ENCODE data around the gene TDRD7. TPM values are rescaled to one million over a fixed set of nuclear protein-coding genes. Genes with fewer than 3 reads are reported as not detected.
A peak's percentile ranks its signal among the peaks of the same experiment; 100 is the strongest.

TDRD7 gene
- total RNA-seq, 4 donors from 2014 or later, result 3.6 to 19.4 (median 14.8) TPM

DNA sequence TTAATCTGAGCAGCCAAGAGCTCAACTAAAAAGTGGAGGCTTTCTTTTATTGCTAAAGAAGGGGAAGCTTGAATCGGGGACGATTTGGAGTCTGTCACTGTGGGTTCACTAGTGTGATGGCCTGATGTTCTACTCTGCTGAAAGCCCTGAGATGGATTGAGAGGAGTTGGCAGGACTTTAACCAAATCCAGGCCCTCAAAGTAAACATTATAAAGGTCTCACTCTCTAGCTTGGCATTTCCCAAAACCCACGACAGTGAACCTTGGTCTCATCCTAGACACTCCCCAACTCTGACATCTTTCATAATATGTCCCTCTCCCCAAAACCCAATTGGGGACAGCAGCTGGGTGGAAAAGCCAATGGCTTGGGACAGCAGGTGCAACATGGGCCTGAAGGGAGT, 122.3 kb downstream of the TDRD7 start:
- no peaks in the 10 kb centered on the region for H3K9me3 ChIP-seq
- TF ChIP-seq, protein P1, sequence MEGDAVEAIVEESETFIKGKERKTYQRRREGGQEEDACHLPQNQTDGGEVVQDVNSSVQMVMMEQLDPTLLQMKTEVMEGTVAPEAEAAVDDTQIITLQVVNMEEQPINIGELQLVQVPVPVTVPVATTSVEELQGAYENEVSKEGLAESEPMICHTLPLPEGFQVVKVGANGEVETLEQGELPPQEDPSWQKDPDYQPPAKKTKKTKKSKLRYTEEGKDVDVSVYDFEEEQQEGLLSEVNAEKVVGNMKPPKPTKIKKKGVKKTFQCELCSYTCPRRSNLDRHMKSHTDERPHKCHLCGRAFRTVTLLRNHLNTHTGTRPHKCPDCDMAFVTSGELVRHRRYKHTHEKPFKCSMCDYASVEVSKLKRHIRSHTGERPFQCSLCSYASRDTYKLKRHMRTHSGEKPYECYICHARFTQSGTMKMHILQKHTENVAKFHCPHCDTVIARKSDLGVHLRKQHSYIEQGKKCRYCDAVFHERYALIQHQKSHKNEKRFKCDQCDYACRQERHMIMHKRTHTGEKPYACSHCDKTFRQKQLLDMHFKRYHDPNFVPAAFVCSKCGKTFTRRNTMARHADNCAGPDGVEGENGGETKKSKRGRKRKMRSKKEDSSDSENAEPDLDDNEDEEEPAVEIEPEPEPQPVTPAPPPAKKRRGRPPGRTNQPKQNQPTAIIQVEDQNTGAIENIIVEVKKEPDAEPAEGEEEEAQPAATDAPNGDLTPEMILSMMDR (IDR thresholded peaks at IDR 0.05), result no peak
- TF ChIP-seq POLR2A (IDR thresholded peaks at IDR 0.05), result no peak
- peaks cover 0 to 7% of the 10 kb centered on the region in 2 donors for H3K4me1 ChIP-seq
- no peak overlapping the region for H3K4me3 ChIP-seq
- peak in 1 of 2 donors; percentile 9 for DNase-seq
- H3K27ac ChIP-seq, result peak overlapping the region; percentile 64 to 94
- H3K36me3 ChIP-seq, result no peaks in the 10 kb centered on the region
- intact Hi-C loops (cut with DNase I; ENCODE audit: low total_unique reads), result no loop called here
- H3K27me3 ChIP-seq, result no peaks in the 10 kb centered on the region

DNA sequence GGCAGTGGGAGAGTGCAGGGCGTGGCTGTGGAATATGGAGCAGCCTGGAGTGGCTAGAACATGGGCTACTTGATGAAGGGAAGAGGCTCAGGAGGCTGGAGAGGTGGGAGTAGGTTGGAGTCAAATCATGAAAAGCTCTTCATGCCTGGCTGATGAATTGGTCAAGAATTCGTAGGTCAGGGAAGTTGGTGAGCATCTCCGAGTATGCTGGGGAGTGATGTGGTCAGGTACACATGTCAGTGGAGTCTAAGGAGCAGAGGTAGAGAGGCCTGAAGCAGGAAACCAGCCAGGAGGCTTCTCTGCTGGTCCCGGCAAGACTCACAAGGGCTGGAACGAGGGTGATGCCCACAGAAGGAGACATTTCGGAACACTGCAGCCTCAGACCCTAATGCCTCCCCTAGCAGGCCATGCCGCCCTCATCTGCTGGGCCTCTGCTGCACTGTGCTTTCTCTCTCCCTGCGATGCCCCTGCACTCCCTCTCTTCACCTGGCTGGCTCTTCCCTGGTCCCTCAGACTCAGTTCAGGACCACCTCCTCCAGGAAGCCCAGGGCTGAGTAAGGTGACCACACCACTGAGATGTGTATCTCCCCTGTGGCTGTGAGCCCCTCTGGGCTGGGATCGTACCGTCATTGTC, 123.2 kb downstream of the TDRD7 start:
- peaks cover 0 to 7% of the 10 kb centered on the region in 2 donors for H3K4me1 ChIP-seq
- TF ChIP-seq, protein P1 (IDR thresholded peaks at IDR 0.05), result no peak
- no peak for TF ChIP-seq POLR2A (IDR thresholded peaks at IDR 0.05)
- H3K4me3 ChIP-seq, result no peak overlapping the region
- H3K27me3 ChIP-seq, result no peaks in the 10 kb centered on the region
- peak in 1 of 2 donors; percentile 15 for DNase-seq
- intact Hi-C loops (cut with DNase I; ENCODE audit: low total_unique reads), result no loop called here
- peak overlapping the region; percentile 64 to 94 for H3K27ac ChIP-seq
- H3K36me3 ChIP-seq, result no peaks in the 10 kb centered on the region
- no peaks in the 10 kb centered on the region for H3K9me3 ChIP-seq

DNA sequence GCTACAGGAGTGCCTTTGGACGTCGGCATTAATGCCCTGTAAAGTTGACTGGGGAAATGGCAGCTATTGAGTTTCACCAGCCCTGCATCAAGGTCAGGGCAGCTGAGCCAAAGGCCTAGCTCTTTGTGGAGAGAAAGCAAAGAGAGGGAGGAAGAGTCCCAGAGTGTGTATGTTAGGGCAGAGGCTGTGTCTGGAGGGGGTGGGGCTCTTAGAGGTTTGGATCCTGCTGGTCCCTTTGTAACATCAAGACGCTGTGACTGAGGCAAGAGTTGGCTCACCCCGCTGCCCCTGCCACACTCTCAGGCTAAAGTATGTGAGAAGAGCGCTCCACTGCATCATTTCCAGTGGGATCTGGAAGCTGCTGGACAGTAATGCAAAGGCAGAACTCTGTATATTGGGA, 123.9 kb downstream of the TDRD7 start:
- Histone ChIP-seq H3K36me3 (no peaks in the 10 kb centered on the region), H3K9me3 (no peaks in the 10 kb centered on the region), H3K4me1 (peaks cover 0 to 7% of the 10 kb centered on the region in 2 donors), H3K27ac (peak overlapping the region; percentile 64 to 94), H3K27me3 (no peaks in the 10 kb centered on the region), H3K4me3 (no peak overlapping the region)
- TF ChIP-seq, protein P1 (IDR thresholded peaks at IDR 0.05), result no peak
- DNase-seq, result peak in 1 of 2 donors; percentile 25
- intact Hi-C loops (cut with DNase I; ENCODE audit: low total_unique reads), result no loop called here

DNA sequence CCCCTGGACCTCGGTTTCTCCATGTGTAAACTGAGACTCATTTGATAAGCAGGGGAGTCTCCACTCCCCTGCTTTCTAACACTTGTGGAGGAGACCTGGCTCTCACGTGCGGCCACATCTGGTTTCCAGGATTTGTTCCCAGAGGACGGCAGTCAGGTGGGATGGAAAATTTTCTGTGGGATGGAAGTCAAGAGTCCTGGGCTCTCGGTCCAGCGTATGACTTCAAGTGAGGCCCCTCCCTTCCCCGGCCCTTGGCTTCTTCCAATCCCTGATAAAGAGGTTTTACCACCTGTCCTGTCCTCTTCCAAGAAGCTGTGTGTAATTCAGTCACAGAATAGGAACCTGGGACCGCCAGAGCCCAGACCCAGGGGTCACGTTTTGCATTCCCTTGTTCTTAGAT, 124.6 kb downstream of the TDRD7 start:
- H3K9me3 ChIP-seq, result no peaks in the 10 kb centered on the region
- intact Hi-C loops (cut with DNase I; ENCODE audit: low total_unique reads), result no loop called here
- no peaks in the 10 kb centered on the region for H3K27me3 ChIP-seq
- TF ChIP-seq, protein P1 (IDR thresholded peaks at IDR 0.05), result no peak
- no peak for TF ChIP-seq POLR2A (IDR thresholded peaks at IDR 0.05)
- H3K4me1 ChIP-seq, result peaks cover 0 to 7% of the 10 kb centered on the region in 2 donors
- no peaks in the 10 kb centered on the region for H3K36me3 ChIP-seq
- H3K27ac ChIP-seq, result peak overlapping the region; percentile 64 to 94
- no peak overlapping the region for H3K4me3 ChIP-seq
- DNase-seq, result peak; percentile 75 to 77

DNA sequence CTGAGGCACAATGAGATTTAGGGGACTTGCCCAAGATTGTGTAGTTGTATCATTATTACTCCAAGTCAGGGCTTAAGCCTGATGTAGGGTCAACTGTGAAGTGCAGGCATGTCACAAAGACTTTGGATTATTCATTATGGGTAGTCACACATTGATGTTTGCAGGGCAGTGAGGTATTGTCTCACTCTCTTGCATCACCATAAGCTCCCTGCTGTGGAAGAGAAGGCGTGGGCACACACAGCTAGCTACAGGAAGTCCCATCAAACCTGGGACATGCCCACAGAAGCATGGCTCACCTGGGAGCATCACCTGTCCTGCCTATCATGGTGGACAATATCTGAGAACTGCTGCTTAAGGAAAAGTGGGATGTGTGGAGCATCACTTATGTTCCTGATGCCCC, 131.7 kb downstream of the TDRD7 start:
- H3K27ac ChIP-seq, result peak overlapping the region in 1 of 2 donors; percentile 44

More for the DNA sequence above, 131.7 kb downstream of the TDRD7 start:
- Histone ChIP-seq H3K4me3 (no peak overlapping the region), H3K4me1 (no peaks in the 10 kb centered on the region), H3K9me3 (no peaks in the 10 kb centered on the region), H3K36me3 (no peaks in the 10 kb centered on the region), H3K27me3 (no peaks in the 10 kb centered on the region)
- intact Hi-C loops (cut with DNase I; ENCODE audit: low total_unique reads), result no loop called here
- peak in 1 of 2 donors; percentile 9 for DNase-seq
- TF ChIP-seq, protein P1 (IDR thresholded peaks at IDR 0.05), result no peak
